Measurements from ENCODE around the gene DPYD.

Gene DPYD

GRCh38 chr1:97562081-97562480, 358.8 kb downstream of the DPYD start:
- no peak for TF ChIP-seq EZH2 (IDR thresholded peaks at IDR 0.05; ENCODE audit: borderline replicate concordance, low read length)
- no peak for TF ChIP-seq CTCF (IDR thresholded peaks at IDR 0.05; ENCODE audit: low read length)
- no peak overlapping the region for H3K27ac ChIP-seq (ENCODE audit: low read depth, low read length, poor library complexity, severe bottlenecking)
- H3K79me2 ChIP-seq (ENCODE audit: insufficient read depth, low read length): no peaks in the 10 kb centered on the region
- no peaks in the 10 kb centered on the region for H3K9me2 ChIP-seq (ENCODE audit: low read depth, low read length)
- H3K36me3 ChIP-seq (ENCODE audit: insufficient read depth, low read length): no peaks in the 10 kb centered on the region
- H3K4me1 ChIP-seq (ENCODE audit: insufficient read depth, low read length, severe bottlenecking): no peaks in the 10 kb centered on the region
- H3K9ac ChIP-seq (ENCODE audit: low read length): no peak overlapping the region
- H4K20me1 ChIP-seq (ENCODE audit: insufficient read depth, low read length): no peaks in the 10 kb centered on the region
- H3K9me3 ChIP-seq (ENCODE audit: low read length): no peaks in the 10 kb centered on the region
- H3K27me3 ChIP-seq (ENCODE audit: insufficient read depth, low read length): no peaks in the 10 kb centered on the region
- no peak overlapping the region for H3K4me3 ChIP-seq (ENCODE audit: low read depth, low read length, poor library complexity, severe bottlenecking)
- H3K4me2 ChIP-seq (ENCODE audit: low read length): no peak overlapping the region
- H3F3A ChIP-seq (ENCODE audit: insufficient read depth, low read length): no peaks in the 10 kb centered on the region
- no peak overlapping the region for H2AFZ ChIP-seq (ENCODE audit: low read length)

GRCh38 chr1:97560714-97561113, 360.1 kb downstream of the DPYD start:
- no peaks in the 10 kb centered on the region for H3K36me3 ChIP-seq (ENCODE audit: insufficient read depth, low read length)
- TF ChIP-seq EZH2 (IDR thresholded peaks at IDR 0.05; ENCODE audit: borderline replicate concordance, low read length) (no peak), CTCF (IDR thresholded peaks at IDR 0.05; ENCODE audit: low read length) (no peak)
- H2AFZ ChIP-seq (ENCODE audit: low read length): no peak overlapping the region
- H3K27ac ChIP-seq (ENCODE audit: low read depth, low read length, poor library complexity, severe bottlenecking): no peak overlapping the region
- no peaks in the 10 kb centered on the region for H3K9me3 ChIP-seq (ENCODE audit: low read length)
- no peaks in the 10 kb centered on the region for H3F3A ChIP-seq (ENCODE audit: insufficient read depth, low read length)
- no peaks in the 10 kb centered on the region for H3K4me1 ChIP-seq (ENCODE audit: insufficient read depth, low read length, severe bottlenecking)
- no peak overlapping the region for H3K4me3 ChIP-seq (ENCODE audit: low read depth, low read length, poor library complexity, severe bottlenecking)
- H3K27me3 ChIP-seq (ENCODE audit: insufficient read depth, low read length): no peaks in the 10 kb centered on the region
- H3K79me2 ChIP-seq (ENCODE audit: insufficient read depth, low read length): no peaks in the 10 kb centered on the region
- H3K4me2 ChIP-seq (ENCODE audit: low read length): no peak overlapping the region
- no peaks in the 10 kb centered on the region for H3K9me2 ChIP-seq (ENCODE audit: low read depth, low read length)
- H4K20me1 ChIP-seq (ENCODE audit: insufficient read depth, low read length): no peaks in the 10 kb centered on the region
- no peak overlapping the region for H3K9ac ChIP-seq (ENCODE audit: low read length)

GRCh38 chr1:97553971-97554370, 366.9 kb downstream of the DPYD start:
- no peaks in the 10 kb centered on the region for H4K20me1 ChIP-seq (ENCODE audit: insufficient read depth, low read length)
- no peak overlapping the region for H2AFZ ChIP-seq (ENCODE audit: low read length)
- H3K27me3 ChIP-seq (ENCODE audit: insufficient read depth, low read length): no peaks in the 10 kb centered on the region
- no peaks in the 10 kb centered on the region for H3K9me3 ChIP-seq (ENCODE audit: low read length)
- TF ChIP-seq CTCF (IDR thresholded peaks at IDR 0.05; ENCODE audit: low read length): no peak
- no peak for TF ChIP-seq EZH2 (IDR thresholded peaks at IDR 0.05; ENCODE audit: borderline replicate concordance, low read length)
- no peaks in the 10 kb centered on the region for H3K79me2 ChIP-seq (ENCODE audit: insufficient read depth, low read length)
- H3K36me3 ChIP-seq (ENCODE audit: insufficient read depth, low read length): no peaks in the 10 kb centered on the region
- no peaks in the 10 kb centered on the region for H3K4me1 ChIP-seq (ENCODE audit: insufficient read depth, low read length, severe bottlenecking)
- no peak overlapping the region for H3K27ac ChIP-seq (ENCODE audit: low read depth, low read length, poor library complexity, severe bottlenecking)
- H3F3A ChIP-seq (ENCODE audit: insufficient read depth, low read length): no peaks in the 10 kb centered on the region
- H3K9ac ChIP-seq (ENCODE audit: low read length): no peak overlapping the region
- no peaks in the 10 kb centered on the region for H3K9me2 ChIP-seq (ENCODE audit: low read depth, low read length)
- no peak overlapping the region for H3K4me3 ChIP-seq (ENCODE audit: low read depth, low read length, poor library complexity, severe bottlenecking)
- no peak overlapping the region for H3K4me2 ChIP-seq (ENCODE audit: low read length)

All from OCI-LY1 (cell line).